Measurements from ENCODE around the gene PRUNE2. TPM values are rescaled to one million over a fixed set of nuclear protein-coding genes. Genes with fewer than 3 reads are reported as not detected.

The PRUNE2 gene
- total RNA-seq, 1 experiment from 2014 or later = 0.59 TPM

- H3K9ac ChIP-seq (ENCODE audit: low read length) = no peak overlapping the region
- H3K79me2 ChIP-seq (ENCODE audit: insufficient read depth, low read length) = no peaks in the 10 kb centered on the region
- DNase-seq (ENCODE audit: low read depth, low spot score) = peak; percentile 26
- H3K27me3 ChIP-seq (ENCODE audit: insufficient read depth, low read length) = peaks cover 18% of the 10 kb centered on the region; the same call in 1 of the 2 replicates
- no peaks in the 10 kb centered on the region for H4K20me1 ChIP-seq (ENCODE audit: insufficient read depth)
- CTCF ChIA-PET = interaction anchor here (0.6 to 1.9 kb wide), 13 partner anchors 8 to 264 kb away, joined by 3 to 43 read pairs (median 4); partner anchors contain the start of genes GCNT1 and RFK
- no peaks in the 10 kb centered on the region for H3K36me3 ChIP-seq (ENCODE audit: control insufficient read depth in 1 of 2, insufficient read depth in 2 of 2, low read length in 2 of 2)
- peak overlapping the region; percentile 8 for H2AFZ ChIP-seq (ENCODE audit: low read depth, low read length, poor library complexity, severe bottlenecking)
- RAD21 ChIA-PET (ENCODE audit: low non-redundant PET in 1 of 2, low total read pairs in 2 of 2, uncharacterized antibody in 2 of 2, unreplicated experiment in 2 of 2) = interaction anchor here (1.0 to 1.8 kb wide), 2 partner anchors 212 kb away, joined by 6 to 12 read pairs; no protein-coding TSS in a partner anchor
- no peaks in the 10 kb centered on the region for H3K9me2 ChIP-seq (ENCODE audit: insufficient read depth)
- H3K27ac ChIP-seq (ENCODE audit: low read depth, low read length) = no peak overlapping the region
- POLR2A ChIA-PET = no interaction called here
- BruUV-seq (replicated peaks) = no TSS peak
- intact Hi-C loops (cut with micrococcal nuclease) = loop anchor here (1.0 to 5.0 kb wide), 2 partner anchors 211 to 256 kb away; no protein-coding TSS in a partner anchor
- TF ChIP-seq RAD21 (IDR thresholded peaks at IDR 0.05; ENCODE audit: low read depth) = peak; percentile 81
- TF ChIP-seq ZNF274 (IDR thresholded peaks at IDR 0.05; ENCODE audit: low read depth, low read length) = no peak
- TF ChIP-seq CTCF (IDR thresholded peaks at IDR 0.05 in 2 of 3, conservative IDR thresholded peaks at IDR 0.05 in 1 of 3; ENCODE audit: borderline replicate concordance in 1 of 3, insufficient read depth in 1 of 3, low read depth in 2 of 3, low read length in 2 of 3) = peak; percentile 56 to 74 (median 69)
- H3K9me3 ChIP-seq (ENCODE audit: control insufficient read depth in 1 of 2, insufficient read depth in 1 of 2, low read depth in 1 of 2, low read length in 2 of 2) = no peaks in the 10 kb centered on the region
- H3K4me1 ChIP-seq (ENCODE audit: control insufficient read depth in 1 of 2, insufficient read depth in 2 of 2, low read length in 2 of 2) = no peaks in the 10 kb centered on the region
- ATAC-seq = peak; percentile 96
- H3K4me3 ChIP-seq (replicated peaks in 1 of 2; ENCODE audit: low read depth in 1 of 2, low read length in 2 of 2) = no peak overlapping the region
- H3K4me2 ChIP-seq (ENCODE audit: low read length) = no peak overlapping the region
Measured at GRCh38 chr9:76658510-76659231, 247.2 kb downstream of the PRUNE2 start.

DNA sequence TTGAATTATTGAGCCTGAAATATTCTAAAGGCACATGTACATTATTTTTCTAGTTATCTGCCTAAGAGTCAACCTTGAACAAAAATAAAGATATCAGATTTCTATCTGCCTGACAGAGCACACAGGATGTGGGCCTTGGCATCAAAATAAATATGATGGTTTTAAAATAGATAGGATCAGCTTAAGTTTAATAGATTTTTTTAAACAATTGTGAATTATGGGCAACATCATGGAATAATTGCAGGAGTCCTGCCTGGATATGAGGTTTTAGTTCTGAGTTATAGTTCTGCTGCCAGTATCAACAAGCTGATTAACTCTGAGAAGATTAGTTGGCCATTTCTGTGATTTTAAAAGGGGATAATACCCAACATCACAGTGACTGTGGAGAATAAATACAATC lies 248.6 kb downstream of the PRUNE2 start:
- no peak overlapping the region for H3K4me3 ChIP-seq (replicated peaks in 1 of 2; ENCODE audit: low read depth in 1 of 2, low read length in 2 of 2)
- ChIA-PET RAD21 (ENCODE audit: low non-redundant PET in 1 of 2, low total read pairs in 2 of 2, uncharacterized antibody in 2 of 2, unreplicated experiment in 2 of 2) (no interaction called here), CTCF (no interaction called here), POLR2A (no interaction called here)
- no peak for DNase-seq (ENCODE audit: low read depth, low spot score)
- no TSS peak for BruUV-seq (replicated peaks)
- H2AFZ ChIP-seq (ENCODE audit: low read depth, low read length, poor library complexity, severe bottlenecking) = no peak overlapping the region
- no peak overlapping the region for H3K9ac ChIP-seq (ENCODE audit: low read length)
- no peaks in the 10 kb centered on the region for H4K20me1 ChIP-seq (ENCODE audit: insufficient read depth)
- H3K9me2 ChIP-seq (ENCODE audit: insufficient read depth) = no peaks in the 10 kb centered on the region
- no peak overlapping the region for H3K27ac ChIP-seq (ENCODE audit: low read depth, low read length)
- H3K4me2 ChIP-seq (ENCODE audit: low read length) = no peak overlapping the region
- no peaks in the 10 kb centered on the region for H3K36me3 ChIP-seq (ENCODE audit: control insufficient read depth in 1 of 2, insufficient read depth in 2 of 2, low read length in 2 of 2)
- intact Hi-C loops (cut with micrococcal nuclease) = loop anchor here (5.0 kb wide), 1 partner anchor 255 kb away; no protein-coding TSS in a partner anchor
- H3K4me1 ChIP-seq (ENCODE audit: control insufficient read depth in 1 of 2, insufficient read depth in 2 of 2, low read length in 2 of 2) = no peaks in the 10 kb centered on the region
- no peaks in the 10 kb centered on the region for H3K9me3 ChIP-seq (ENCODE audit: control insufficient read depth in 1 of 2, insufficient read depth in 1 of 2, low read depth in 1 of 2, low read length in 2 of 2)
- no peaks in the 10 kb centered on the region for H3K79me2 ChIP-seq (ENCODE audit: insufficient read depth, low read length)
- ATAC-seq = no peak
- H3K27me3 ChIP-seq (ENCODE audit: insufficient read depth, low read length) = peaks cover 6% of the 10 kb centered on the region; the same call in 1 of the 2 replicates
- TF ChIP-seq ATF3 (IDR thresholded peaks at IDR 0.05) (no peak), TCF7L2 (IDR thresholded peaks at IDR 0.05; ENCODE audit: borderline replicate concordance, extremely low read depth, insufficient read depth, insufficient read length) (no peak), ELF1 (IDR thresholded peaks at IDR 0.05; ENCODE audit: borderline replicate concordance, low read depth) (no peak), CBX3 (IDR thresholded peaks at IDR 0.05; ENCODE audit: low read depth) (no peak), RAD21 (IDR thresholded peaks at IDR 0.05; ENCODE audit: low read depth) (no peak), YY1 (IDR thresholded peaks at IDR 0.05; ENCODE audit: extremely low read depth, insufficient replicate concordance, low read depth, low read length) (no peak), EZH2phosphoT487 (IDR thresholded peaks at IDR 0.05; ENCODE audit: borderline replicate concordance) (no peak), CTCF (IDR thresholded peaks at IDR 0.05 in 2 of 3, conservative IDR thresholded peaks at IDR 0.05 in 1 of 3; ENCODE audit: borderline replicate concordance in 1 of 3, insufficient read depth in 1 of 3, low read depth in 2 of 3, low read length in 2 of 3) (no peak), EGR1 (IDR thresholded peaks at IDR 0.05; ENCODE audit: low read depth) (no peak), EZH2 (IDR thresholded peaks at IDR 0.05) (no peak), POLR2A (IDR thresholded peaks at IDR 0.05; ENCODE audit: borderline replicate concordance, extremely low read depth, insufficient read depth, insufficient read length) (no peak), FOSL1 (IDR thresholded peaks at IDR 0.05; ENCODE audit: low read depth) (no peak)

Measured in HCT116 (cell line).